NCI-H128 (cell line): ENCODE measurements around the gene EVL.
"Not testable (repeated sequence)": the region's sequence is repeated elsewhere in the genome, so short reads cannot be mapped to it uniquely, and the experiment has no call there.

Experiments used
- DNase-seq: peaks from one replicate; lab custom pipeline; 2025; ENCODE audit not compliant: unreplicated experiment; lab: John Stamatoyannopoulos, UW

The EVL gene

DNA sequence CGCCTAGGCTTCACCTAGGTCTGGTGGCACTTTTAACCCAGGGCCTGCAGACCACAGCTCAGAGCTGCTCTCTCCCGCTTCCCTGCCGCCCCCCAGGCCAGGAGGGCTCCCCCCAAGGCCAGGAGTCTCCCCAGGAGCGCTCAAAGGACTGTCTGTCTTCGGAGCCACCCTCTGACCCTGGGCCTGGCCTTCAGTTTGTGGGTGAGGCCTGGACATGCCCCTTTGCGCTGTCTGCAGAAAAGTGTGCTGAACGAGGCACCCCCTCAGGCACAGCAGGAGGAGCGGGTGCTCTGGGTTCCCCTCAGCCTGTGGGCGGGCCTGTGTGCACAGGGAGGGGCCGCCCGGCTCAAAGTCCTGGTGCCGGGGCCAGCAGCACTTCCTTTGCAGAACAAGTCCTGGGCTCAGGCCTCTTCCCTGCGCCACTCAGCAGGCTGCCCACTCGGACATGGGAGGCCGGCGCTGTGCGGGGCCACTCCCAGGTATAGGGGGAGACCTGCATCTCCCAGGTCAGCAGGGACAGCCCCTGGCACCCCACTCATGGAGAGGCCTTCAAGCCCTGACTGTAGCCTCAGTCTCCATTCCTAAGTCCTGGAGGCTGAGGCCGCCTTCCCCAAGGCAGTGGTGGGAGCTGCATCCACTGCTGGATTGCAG is 79.9 kb downstream of the EVL start:
- no peak for DNase-seq

- DNase-seq = no peak
Measured at GRCh38 chr14:100145682-100146464, 80.7 kb downstream of the EVL start.

DNA sequence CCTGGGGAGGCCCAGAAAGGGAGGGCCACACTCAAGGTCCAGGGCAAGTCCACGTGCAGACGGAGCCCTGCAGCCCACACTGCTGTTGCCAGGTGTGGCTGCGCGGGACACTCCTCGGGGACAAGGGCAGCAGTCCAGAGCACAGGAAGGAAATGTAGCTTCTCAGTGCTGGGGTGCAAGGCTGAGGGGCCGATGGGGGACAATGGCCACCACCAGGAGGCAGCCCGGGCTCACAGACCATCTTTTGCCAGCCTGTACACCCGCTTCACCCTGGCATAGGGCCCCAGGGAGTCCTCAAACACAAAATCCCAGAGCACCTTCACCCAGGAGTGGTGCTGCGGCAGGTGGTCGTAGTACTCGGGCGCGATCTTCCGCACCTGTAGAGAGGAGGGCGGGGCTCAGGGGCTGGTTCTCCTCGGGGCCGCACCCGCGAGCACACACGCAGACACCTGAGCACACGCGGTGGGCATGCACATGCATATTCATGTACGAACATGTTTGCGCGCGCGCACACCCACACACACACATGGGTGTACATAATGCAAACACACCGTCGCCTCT is 81.4 kb downstream of the EVL start:
- DNase-seq = no peak

- no peak for DNase-seq
Measured at GRCh38 chr14:100147181-100147631, 82.0 kb downstream of the EVL start.

- no peak for DNase-seq
Measured at GRCh38 chr14:100147691-100148464, 82.7 kb downstream of the EVL start.

DNA sequence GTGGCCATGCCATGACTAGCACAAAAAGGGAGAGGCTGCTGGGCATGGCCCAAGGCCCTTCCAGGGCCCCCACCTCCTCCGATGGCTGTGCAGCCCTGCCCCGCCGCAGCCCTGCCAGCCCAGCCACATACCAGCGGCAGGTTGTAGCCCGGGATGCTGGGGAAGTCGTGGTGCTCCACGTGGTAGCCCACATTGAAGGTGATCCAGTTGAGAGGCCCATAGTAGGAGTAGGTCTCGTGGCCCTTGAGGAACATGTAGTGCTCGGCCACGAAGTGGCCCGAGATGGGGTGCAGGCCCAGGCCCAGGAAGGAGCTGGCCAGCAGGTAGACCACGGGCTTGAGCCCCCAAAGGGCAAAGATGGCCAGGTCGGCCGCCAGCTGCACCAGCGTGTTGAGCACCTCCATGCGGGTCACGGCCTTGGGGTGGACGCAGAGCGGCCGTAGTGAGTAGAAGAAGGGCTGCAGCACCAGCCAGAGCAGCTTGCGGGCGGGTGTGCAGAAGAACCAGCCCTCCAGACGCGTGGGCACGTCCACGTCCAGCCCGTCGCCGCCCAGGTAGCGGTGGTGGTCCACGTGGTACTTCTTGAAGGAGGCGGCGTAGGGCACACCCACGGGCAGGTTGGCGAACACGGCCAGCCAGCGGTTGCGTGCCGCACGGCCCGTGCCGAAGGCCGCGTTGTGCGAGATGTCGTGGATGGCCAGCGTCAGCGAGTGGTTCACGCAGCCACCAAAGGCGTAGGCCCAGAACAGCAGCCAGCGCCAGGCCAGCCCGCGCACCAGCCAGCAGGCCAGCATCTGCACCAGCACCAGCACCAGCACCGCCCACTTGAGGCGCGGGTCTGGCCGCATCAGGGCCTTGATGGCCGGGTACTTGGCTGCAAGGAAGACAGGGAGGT is 83.9 kb downstream of the EVL start:
- no peak for DNase-seq

- DNase-seq = no peak
Measured at GRCh38 chr14:100149851-100150611, 84.8 kb downstream of the EVL start.

DNA sequence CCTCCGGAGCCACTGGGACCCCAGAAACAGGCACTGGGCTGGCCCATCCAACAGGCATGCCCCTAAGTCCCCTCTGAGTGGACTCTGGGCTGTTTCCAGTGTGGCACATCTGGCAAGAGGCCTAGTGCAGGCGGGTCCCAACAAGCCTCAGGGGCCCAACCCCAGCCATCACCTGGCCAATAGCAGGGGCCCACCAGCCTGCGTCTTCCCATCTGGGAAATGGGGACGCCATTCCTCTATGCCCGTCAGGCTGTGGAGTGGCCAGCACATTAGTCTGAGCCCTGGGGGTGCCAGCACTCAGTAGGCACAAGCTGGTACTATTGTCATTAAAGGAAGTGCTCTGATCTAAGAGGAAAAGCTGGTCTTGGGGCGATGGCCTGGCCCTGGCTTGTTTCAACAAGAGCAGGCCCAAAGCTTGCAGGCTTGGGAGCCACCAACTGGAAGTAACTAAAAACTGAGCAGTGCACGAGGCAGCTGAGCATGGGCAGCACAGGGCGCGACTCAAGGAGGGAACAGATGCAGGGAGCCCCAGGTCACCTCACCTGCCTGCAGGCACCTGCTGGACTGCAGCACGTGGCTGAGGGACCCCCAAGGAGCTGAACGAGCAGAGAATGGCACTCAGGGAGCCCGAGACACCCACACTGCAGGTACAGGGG is 85.8 kb downstream of the EVL start:
- no peak for DNase-seq

GRCh38 chr14:100152091-100152490 is 86.9 kb downstream of the EVL start:
- no peak for DNase-seq

DNA sequence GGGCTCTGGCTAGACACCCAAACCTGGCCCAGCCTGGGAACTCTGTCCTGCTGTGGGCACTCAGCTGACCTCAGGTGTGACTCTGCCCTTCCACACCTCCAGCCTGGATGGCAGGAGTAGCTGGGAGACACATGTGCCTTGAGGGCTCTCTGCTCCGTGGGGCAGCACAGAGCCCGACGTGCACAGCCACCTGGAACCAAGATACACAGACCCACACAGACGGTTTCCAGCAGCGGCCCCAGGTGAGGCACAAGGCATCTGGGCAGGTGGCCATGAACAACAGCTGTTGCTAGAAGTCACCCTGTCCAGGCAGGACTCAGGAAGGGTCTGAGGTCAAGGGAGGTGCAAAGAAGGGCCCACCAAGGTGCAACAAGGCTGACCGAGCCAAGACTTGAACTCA is 88.3 kb downstream of the EVL start:
- no peak for DNase-seq

GRCh38 chr14:100155049-100155621 is 89.9 kb downstream of the EVL start:
- no peak for DNase-seq

DNA sequence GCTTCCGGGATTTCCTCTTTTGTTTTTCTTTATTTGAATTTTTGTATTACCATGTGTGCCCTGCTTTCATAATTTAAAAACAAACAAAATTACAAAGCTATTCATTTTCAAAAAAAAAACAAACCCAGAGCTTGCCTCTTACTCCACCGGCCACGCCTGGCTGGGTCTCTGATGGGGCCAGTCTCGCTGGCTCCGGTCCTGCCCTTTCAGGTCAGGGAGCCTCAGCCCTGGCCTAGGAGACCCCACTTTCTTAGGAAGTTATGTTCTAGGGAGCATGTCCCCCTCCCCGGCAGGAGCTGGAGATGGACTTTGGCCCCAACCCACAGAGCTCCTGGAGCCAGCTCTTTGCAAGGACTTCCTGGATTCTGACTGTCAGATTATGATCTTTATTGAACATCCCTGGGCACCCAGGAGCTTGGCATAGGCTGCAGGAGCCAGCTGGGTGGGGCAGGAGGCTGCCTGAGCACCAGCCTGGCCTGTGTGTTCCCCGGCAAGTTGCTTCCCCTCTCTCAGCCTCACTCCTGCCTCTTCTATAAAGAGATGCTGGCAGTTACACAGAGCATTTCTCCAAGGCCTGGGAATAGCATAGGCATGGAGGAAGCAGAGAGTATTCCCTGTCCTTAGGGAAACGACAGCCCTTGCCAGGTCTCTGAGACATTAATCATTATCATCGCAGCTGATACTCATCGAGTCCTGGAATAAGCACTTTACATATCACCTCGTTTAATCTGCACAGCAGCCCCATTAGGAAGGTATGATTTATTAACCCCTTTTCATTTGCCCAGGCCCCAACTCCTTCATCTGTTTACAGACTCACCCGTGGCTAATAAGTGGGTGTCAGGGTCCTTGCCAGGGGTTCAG is 90.8 kb downstream of the EVL start:
- no peak for DNase-seq

- no peak for DNase-seq
Measured at GRCh38 chr14:100156776-100157175, 91.6 kb downstream of the EVL start.

DNA sequence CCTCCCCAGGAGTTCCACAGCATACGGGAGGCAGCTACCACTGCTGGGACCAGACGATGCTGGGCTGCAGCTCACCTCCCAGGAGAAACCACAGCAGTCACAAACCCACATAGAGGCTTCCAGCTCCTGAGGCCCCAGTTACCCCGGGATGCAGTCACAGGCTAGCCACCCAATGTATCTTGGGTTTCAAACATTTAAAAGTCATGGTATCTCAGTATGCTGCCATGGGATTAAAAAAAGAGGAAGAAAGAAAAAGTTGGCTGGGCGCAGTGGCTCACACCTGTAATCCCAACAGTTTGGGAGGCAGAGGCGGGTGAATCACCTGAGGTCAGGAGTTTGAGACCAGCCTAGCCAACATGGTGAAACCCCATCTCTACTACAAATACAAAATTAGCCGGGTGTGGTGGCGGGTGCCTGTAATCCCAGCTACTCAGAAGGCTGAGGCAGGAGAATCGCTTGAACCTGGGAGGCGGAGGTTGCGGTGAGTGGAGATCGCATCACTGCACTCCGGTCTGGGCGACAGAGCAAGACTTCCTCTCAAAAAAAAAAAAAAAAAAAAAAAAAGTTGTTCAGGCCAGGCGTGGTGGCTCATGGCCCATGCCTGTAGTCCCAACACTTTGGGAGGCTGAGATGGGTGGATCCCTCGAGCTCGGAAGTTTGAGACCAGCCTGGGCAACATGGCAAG is 92.5 kb downstream of the EVL start:
- not testable (repeated sequence) for DNase-seq

DNA sequence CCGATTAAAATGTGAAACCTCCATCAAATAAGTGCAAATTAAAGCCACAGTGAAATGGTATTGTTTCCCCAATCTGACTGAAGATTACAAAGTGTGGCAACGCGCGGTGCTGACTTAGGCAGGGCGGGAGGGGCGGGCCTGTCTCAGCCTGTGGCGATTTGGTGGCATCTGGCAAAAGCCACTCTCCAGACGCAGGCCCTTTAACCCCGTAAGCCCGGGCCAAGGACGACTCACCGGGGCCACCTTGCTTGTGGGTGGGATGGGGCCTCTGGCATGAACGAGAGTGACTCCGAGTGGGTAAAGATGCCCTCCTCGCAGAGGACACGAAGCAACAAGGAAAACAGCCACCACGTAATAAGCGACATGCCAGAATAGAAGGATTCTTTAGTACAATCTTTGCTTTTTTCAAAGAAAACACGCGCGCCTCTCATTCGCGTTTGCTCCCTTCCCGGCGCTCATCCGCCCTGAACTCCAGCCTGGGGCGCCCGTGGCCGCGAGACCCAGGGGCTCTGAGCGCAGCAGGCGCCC is 93.4 kb downstream of the EVL start:
- DNase-seq = no peak

- DNase-seq = peak; percentile 66
Measured at GRCh38 chr14:100159094-100159864, 94.1 kb downstream of the EVL start, which contains the start of gene DEGS2. Gene DEGS2 (minus strand): TSS chr14:100159645. CDS start chr14:100159587, 58 bp downstream.
